AG09309 (cell line): ENCODE data around the gene CDC42BPA.
A peak's percentile ranks its signal among the peaks of the same experiment; 100 is the strongest.
"Not testable (repeated sequence)": the region's sequence is repeated elsewhere in the genome, so short reads cannot be mapped to it uniquely, and the experiment has no call there.

ENCODE experiments used
- DNase-seq: peaks from one replicate; pipeline ENCODE4 v3.0.0-alpha.2; 2010; ENCODE audit warnings: low read depth
- H3K4me3 ChIP-seq: 2 replicates; pipeline ENCODE4 v1.5.1; 2011; ENCODE audit warnings: mild to moderate bottlenecking, low read depth, low read length, moderate library complexity; ENCODE audit not compliant: control insufficient read depth
- CTCF ChIP-seq: IDR thresholded peaks from 2 replicates; pipeline ENCODE4 v1.5.1; 2011; ENCODE audit warnings: mild to moderate bottlenecking, low read depth, low read length, inconsistent platforms; ENCODE audit not compliant: insufficient read depth, control insufficient read depth; ENCODE audit errors: missing control alignments

The CDC42BPA gene

DNA sequence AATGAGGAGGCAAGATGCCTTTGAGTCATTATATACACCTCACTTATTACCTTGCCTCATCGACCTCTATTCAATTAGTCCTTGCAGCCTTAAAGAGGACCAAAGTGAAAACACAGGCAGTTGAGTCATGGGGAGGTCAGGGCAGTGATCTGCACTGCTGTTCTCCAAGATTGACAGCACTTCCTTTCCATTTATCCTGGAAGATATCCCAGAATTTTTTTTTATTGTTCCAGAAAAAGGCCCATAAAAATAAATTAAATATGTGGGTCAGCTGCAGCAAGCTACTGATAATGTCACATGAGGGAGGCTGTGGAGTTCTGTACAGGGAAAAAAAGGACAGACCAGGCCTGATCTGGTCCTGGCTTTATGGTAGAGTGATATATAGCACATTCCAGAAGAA lies 33.2 kb upstream of the CDC42BPA start:
- peak; percentile 35 for DNase-seq

GRCh38 chr1:227349967-227350366 lies 31.7 kb upstream of the CDC42BPA start:
- DNase-seq = no peak
- no peak for TF ChIP-seq CTCF
- no peak overlapping the region for H3K4me3 ChIP-seq

More for the DNA sequence above, 33.2 kb upstream of the CDC42BPA start:
- no peak for TF ChIP-seq CTCF
- H3K4me3 ChIP-seq = no peak overlapping the region

- no peak overlapping the region for H3K4me3 ChIP-seq
- peak; percentile 93 for DNase-seq
- no peak for TF ChIP-seq CTCF
Observed at GRCh38 chr1:227343727-227344551, 25.6 kb upstream of the CDC42BPA start.

GRCh38 chr1:227343206-227343605 lies 24.9 kb upstream of the CDC42BPA start:
- no peak for DNase-seq
- H3K4me3 ChIP-seq = no peak overlapping the region
- no peak for TF ChIP-seq CTCF

- H3K4me3 ChIP-seq = no peak overlapping the region
- DNase-seq = no peak
- no peak for TF ChIP-seq CTCF
Observed at GRCh38 chr1:227342075-227342829, 24.0 kb upstream of the CDC42BPA start.

- H3K4me3 ChIP-seq, DNase-seq: not testable (repeated sequence)
Observed at GRCh38 chr1:227336136-227336535, 17.8 kb upstream of the CDC42BPA start.
